Camera-type eye (tissue), 1 donor: ENCODE results near the gene CPAMD8. TPM values are rescaled to one million over a fixed set of nuclear protein-coding genes. Genes with fewer than 3 reads are reported as not detected.

ENCODE experiments used
- total RNA-seq: library from RNA; depleted of rRNA; stranded (reverse); fragments of >200 nt; gene quantifications from one replicate; pipeline ENCODE4 v1.2.3, GENCODE V29; 2014

The CPAMD8 gene
- total RNA-seq: 110 TPM

DNA sequence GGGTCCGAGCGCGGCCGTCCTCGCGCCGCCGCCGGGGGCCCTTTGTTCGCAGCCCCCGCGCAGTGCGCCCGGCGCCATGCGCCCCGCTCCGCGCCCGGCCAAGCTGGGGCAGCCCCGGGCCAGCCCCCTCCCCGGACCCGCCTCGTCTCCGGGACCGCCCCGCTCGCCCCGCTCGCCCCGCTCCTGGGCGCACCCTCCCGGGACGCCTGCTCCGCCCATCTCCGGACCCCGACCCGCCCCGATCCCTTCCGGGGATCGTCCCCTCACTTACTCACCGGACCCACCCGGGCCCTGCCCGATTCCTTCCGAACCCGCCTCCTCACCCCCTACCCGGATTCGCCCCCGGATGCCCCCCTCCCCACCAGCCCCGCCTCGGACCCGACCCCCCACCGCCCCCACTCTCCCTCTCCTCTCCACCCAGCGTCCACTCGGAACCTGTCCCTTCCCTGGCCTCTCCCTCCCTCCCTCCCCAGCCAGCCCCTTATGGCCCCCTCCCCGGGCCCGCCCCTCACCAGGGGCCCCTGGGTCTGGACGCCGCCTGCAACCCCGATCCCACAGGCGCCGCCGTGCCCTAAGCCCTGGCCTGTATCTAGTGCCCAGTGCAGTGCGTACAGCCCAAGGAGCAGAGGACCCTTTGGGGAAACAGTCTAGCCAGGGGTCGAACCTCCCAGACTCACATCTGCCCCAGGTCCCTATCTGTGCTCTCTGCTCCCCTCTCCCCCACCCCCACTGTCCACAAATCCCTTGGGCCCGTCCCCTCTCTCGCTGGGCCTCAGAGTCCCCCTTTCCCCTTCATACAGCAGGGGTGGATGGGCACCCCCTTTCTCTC, at the start of gene CPAMD8:
Gene CPAMD8 (minus strand): TSS at position 105 of the 829 bp plus-strand sequence. CDS start 168 bp downstream, outside the sequence.

DNA sequence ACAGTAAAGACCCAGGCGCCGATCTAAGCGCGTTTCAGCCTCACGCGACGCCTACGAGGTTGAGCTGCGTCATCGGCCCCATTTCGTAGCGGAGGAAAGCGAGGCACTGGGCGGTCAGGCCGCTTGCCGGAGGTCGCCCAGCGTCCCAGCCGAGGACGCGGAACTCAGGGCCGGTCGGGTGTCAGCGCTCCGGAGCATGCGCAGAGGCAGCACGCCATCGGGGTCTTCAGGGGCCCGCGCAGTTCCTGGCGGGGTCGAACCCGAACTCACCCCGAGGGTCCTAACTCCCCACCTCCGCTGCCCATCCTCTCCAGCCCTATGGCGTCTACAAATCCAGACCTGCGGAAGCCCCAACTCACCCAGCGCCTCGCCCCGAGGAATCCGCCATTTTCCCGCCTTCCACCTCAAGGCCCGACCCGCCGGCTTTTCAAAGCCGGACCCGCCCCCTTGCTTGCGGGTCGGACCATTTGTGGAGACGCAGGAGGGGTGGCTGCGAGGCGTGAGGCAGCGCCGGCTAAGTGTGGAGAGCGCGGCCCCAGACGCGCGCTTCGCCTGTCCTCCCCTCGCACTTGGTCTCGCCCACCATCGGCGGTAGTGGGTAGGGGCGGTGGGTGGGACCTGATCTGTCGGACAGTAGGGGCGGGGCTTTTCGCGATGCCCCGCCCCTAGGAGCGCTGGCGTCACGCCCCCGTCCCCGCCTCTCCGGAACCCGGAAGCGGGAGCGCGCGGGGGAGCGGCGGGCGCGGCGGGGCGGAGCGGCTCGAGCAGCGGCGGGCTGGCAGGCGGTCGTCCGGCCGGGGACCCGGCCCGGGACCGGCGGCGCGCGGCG, 48.6 kb upstream of the CPAMD8 start, which contains the start of the genes HAUS8 and MYO9B:
Gene HAUS8 (minus strand): TSS at position 418 of the 829 bp plus-strand sequence. CDS start 30 bp downstream, at position 388.
Gene MYO9B (plus strand): TSS at position 743 of the 829 bp plus-strand sequence. CDS start 25,941 bp downstream, outside the sequence.

DNA sequence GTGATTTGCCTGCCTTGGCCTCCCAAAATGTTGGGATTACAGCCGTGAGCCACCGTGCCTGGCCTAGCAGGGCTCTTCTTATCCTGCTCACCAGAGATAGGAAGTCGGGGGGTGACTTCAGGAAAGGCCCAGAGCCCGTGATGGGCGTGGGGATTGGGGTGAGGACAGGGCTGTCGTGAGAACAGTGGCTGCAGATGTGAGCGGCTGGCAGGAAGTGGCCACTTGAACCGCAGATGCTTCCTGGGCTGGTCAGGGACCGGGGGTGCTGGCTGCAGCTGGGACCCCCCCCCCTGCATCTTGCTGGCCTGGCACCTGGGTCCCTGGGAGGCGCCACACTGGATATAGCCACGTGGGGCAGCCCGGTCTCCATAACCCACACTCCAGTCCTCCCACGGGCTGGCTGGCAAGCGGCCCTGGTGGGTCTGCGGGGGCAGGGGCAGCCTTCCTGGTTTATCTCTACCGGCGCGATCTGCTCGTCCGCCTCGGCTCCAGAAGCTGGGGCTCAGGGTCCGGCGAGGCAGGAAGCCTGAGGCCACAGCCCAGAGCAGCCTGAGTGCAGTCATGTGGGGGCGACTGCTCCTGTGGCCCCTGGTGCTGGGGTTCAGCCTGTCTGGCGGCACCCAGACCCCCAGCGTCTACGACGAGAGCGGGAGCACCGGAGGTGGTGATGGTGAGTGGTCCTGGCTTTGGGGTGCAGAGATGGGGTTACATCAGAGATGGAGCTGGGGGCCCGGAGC, 137.8 kb downstream of the CPAMD8 start, which contains the start of gene F2RL3:
Gene F2RL3 (plus strand): TSS at position 371 of the 737 bp plus-strand sequence. CDS start 191 bp downstream, at position 562.

Other genes with a start within 250 kb of the CPAMD8 start
- gene SIN3B, start 197.4 kb downstream of the CPAMD8 start, total RNA-seq: 67.5 TPM
- gene F2RL3, start 137.8 kb downstream of the CPAMD8 start, total RNA-seq: 1.2 TPM
- gene HAUS8, start 48.6 kb upstream of the CPAMD8 start, total RNA-seq: 6.3 TPM
- 75.4 TPM for gene MYO9B, start 49.0 kb upstream of the CPAMD8 start, total RNA-seq
- gene USE1, start 188.5 kb upstream of the CPAMD8 start, total RNA-seq: 29.1 TPM
- 7.4 TPM for gene OCEL1, start 199.4 kb upstream of the CPAMD8 start, total RNA-seq
- 36.3 TPM for gene NR2F6, start 219.1 kb upstream of the CPAMD8 start, total RNA-seq
- gene USHBP1, start 237.9 kb upstream of the CPAMD8 start, total RNA-seq: 5.5 TPM
- gene BABAM1, start 240.6 kb upstream of the CPAMD8 start, total RNA-seq: 58.2 TPM